ENCODE measurements around the gene STX19. TPM values are rescaled to one million over a fixed set of nuclear protein-coding genes. Genes with fewer than 3 reads are reported as not detected.

The STX19 gene
- total and polyA plus RNA-seq, 2 of the 13 experiments (the other 11 are each of a cell fraction or from before 2014, with no cell fraction given): not detected

DNA sequence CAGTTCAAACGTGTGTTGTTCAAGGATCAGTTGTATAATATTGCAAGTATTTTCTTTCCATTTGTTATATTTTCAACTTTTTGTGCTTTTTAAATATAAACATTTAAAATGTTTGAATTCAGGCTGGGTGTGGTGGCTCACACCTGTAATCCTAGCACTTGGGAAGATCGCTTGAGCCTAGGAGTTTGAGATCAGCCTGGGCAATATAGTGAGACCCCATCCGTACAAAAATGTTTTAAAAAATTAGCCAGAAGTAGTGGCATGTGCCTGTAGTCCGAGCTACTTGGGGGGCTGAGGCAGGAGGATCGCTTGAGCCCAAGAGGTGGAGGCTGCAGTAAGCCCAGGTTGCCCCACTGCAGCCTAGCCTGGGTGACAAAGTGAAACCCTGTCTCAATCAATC is 43.8 kb downstream of the STX19 start:
- POLR2A ChIA-PET: no interaction called here
- WGBS (ENCODE audit: low lambda C conversion rate): 95% methylated on average over 5 of the region's 5 CpGs
- no peak overlapping the region for H3K4me3 ChIP-seq (replicated peaks in 1 of 3; ENCODE audit: insufficient read depth in 1 of 3, low read depth in 2 of 3, low read length in 3 of 3)
- no peak overlapping the region for H2AFZ ChIP-seq (ENCODE audit: low read length)
- no peaks in the 10 kb centered on the region for H3K9me3 ChIP-seq (ENCODE audit: low read length)
- FAIRE-seq (no peak), DNase-seq (ENCODE audit: low spot score) (no peak), ATAC-seq (no peak)
- H3K27me3 ChIP-seq (ENCODE audit: control insufficient read depth in 1 of 2, insufficient read depth in 2 of 2, low read length in 2 of 2): no peaks in the 10 kb centered on the region
- no peaks in the 10 kb centered on the region for H3K36me3 ChIP-seq (replicated peaks in 1 of 2; ENCODE audit: control insufficient read depth in 1 of 2, insufficient read depth in 2 of 2, low read length in 2 of 2)
- intact Hi-C loops (cut with micrococcal nuclease; ENCODE audit: unreplicated experiment) (no loop called here), in situ Hi-C loops (cut with HindIII; ENCODE audit: extremely low pct_ligation_motif_present, low pct_unique_long_range_greater_than_20kb) (no loop called here)
- H3K4me2 ChIP-seq (ENCODE audit: low read depth, low read length): no peak overlapping the region
- H3K9ac ChIP-seq (ENCODE audit: insufficient read depth, low read depth, low read length): no peak overlapping the region
- BruUV-seq (replicated peaks): no TSS peak
- TF ChIP-seq ZNF121 (CRISPR knock-in tag; IDR thresholded peaks at IDR 0.05) (peak; percentile 57; the same call in 1 of the 2 replicates), MYNN (CRISPR knock-in tag; IDR thresholded peaks at IDR 0.05; ENCODE audit: low read depth) (no peak)
- CTCF ChIA-PET (ENCODE audit: low intra/inter-chr PET ratio, low total read pairs): no interaction called here
- H3K4me1 ChIP-seq (ENCODE audit: insufficient read depth, low read length): peaks cover 16% of the 10 kb centered on the region
- peaks cover 20% of the 10 kb centered on the region for H3K79me2 ChIP-seq (ENCODE audit: insufficient read depth, low read length)
- no peak overlapping the region for H3K27ac ChIP-seq (ENCODE audit: extremely low read length, insufficient read depth, low read length)
- H4K20me1 ChIP-seq (ENCODE audit: insufficient read depth, low read length): no peaks in the 10 kb centered on the region

GRCh38 chr3:93983408-93983807 is 45.0 kb downstream of the STX19 start:
- Histone ChIP-seq H3K9me3 (ENCODE audit: low read length) (no peaks in the 10 kb centered on the region), H3K36me3 (replicated peaks in 1 of 2; ENCODE audit: control insufficient read depth in 1 of 2, insufficient read depth in 2 of 2, low read length in 2 of 2) (no peaks in the 10 kb centered on the region), H3K27me3 (ENCODE audit: control insufficient read depth in 1 of 2, insufficient read depth in 2 of 2, low read length in 2 of 2) (no peaks in the 10 kb centered on the region), H3K27ac (ENCODE audit: extremely low read length, insufficient read depth, low read length) (no peak overlapping the region), H3K9ac (ENCODE audit: insufficient read depth, low read depth, low read length) (no peak overlapping the region), H3K4me3 (replicated peaks in 1 of 3; ENCODE audit: insufficient read depth in 1 of 3, low read depth in 2 of 3, low read length in 3 of 3) (no peak overlapping the region), H3K79me2 (ENCODE audit: insufficient read depth, low read length) (peaks cover 20% of the 10 kb centered on the region), H3K4me1 (ENCODE audit: insufficient read depth, low read length) (peaks cover 25% of the 10 kb centered on the region), H4K20me1 (ENCODE audit: insufficient read depth, low read length) (no peaks in the 10 kb centered on the region), H3K4me2 (ENCODE audit: low read depth, low read length) (no peak overlapping the region), H2AFZ (ENCODE audit: low read length) (no peak overlapping the region)
- in situ Hi-C loops (cut with HindIII; ENCODE audit: extremely low pct_ligation_motif_present, low pct_unique_long_range_greater_than_20kb) (no loop called here), intact Hi-C loops (cut with micrococcal nuclease; ENCODE audit: unreplicated experiment) (no loop called here)
- CTCF ChIA-PET (ENCODE audit: low intra/inter-chr PET ratio, low total read pairs): no interaction called here
- ATAC-seq: no peak
- POLR2A ChIA-PET: no interaction called here
- DNase-seq (ENCODE audit: low spot score): no peak
- no peak for FAIRE-seq
- peak; percentile 24 to 25; a peak in 2 of 4 replicates for TF ChIP-seq MAFK (conservative IDR thresholded peaks at IDR 0.05 in 1 of 2, IDR thresholded peaks at IDR 0.05 in 1 of 2; ENCODE audit: low read length in 2 of 2)
- TF ChIP-seq ONECUT2 (CRISPR knock-in tag; IDR thresholded peaks at IDR 0.05): no peak
- TF ChIP-seq ZKSCAN8 (CRISPR knock-in tag; IDR thresholded peaks at IDR 0.05; ENCODE audit: borderline replicate concordance): no peak
- TF ChIP-seq IKZF1 (IDR thresholded peaks at IDR 0.05): no peak
- no peak for TF ChIP-seq ZFP37 (CRISPR knock-in tag; IDR thresholded peaks at IDR 0.05; ENCODE audit: borderline replicate concordance)
- WGBS (ENCODE audit: low lambda C conversion rate): 96% methylated on average over 3 of the region's 3 CpGs
- no TSS peak for BruUV-seq (replicated peaks)
